ENCODE results near the gene RTEL1. TPM values are rescaled to one million over a fixed set of nuclear protein-coding genes. Genes with fewer than 3 reads are reported as not detected.
"Not testable (repeated sequence)": the region's sequence is repeated elsewhere in the genome, so short reads cannot be mapped to it uniquely, and the experiment has no call there.

Gene RTEL1
- total RNA-seq, 4 donors from 2014 or later, result 10.2 to 34.4 (median 21.6) TPM

GRCh38 chr20:63628246-63628975 is 29.7 kb upstream of the RTEL1 start:
- no peak for TF ChIP-seq CTCF (IDR thresholded peaks at IDR 0.05)
- ATAC-seq (ENCODE audit: low FRiP score) (peak; percentile 37), DNase-seq (ENCODE audit: low spot score) (no peak)

- not testable (repeated sequence) for DNase-seq (ENCODE audit: low spot score); ATAC-seq (ENCODE audit: low FRiP score)
Observed at GRCh38 chr20:63630956-63631355, 27.2 kb upstream of the RTEL1 start.

GRCh38 chr20:63631426-63631825 is 26.7 kb upstream of the RTEL1 start:
- DNase-seq (ENCODE audit: low spot score); ATAC-seq (ENCODE audit: low FRiP score): not testable (repeated sequence)

- ATAC-seq (ENCODE audit: low FRiP score) (no peak), DNase-seq (ENCODE audit: low spot score) (no peak)
- no peak for TF ChIP-seq CTCF (IDR thresholded peaks at IDR 0.05)
Observed at GRCh38 chr20:63633732-63634131, 24.4 kb upstream of the RTEL1 start.

GRCh38 chr20:63635431-63636141 is 22.5 kb upstream of the RTEL1 start:
- no peak for TF ChIP-seq CTCF (IDR thresholded peaks at IDR 0.05)
- ATAC-seq (ENCODE audit: low FRiP score) (no peak), DNase-seq (ENCODE audit: low spot score) (no peak)

GRCh38 chr20:63636752-63637628 is 21.1 kb upstream of the RTEL1 start:
- no peak for ATAC-seq (ENCODE audit: low FRiP score)
- DNase-seq (ENCODE audit: low spot score), result no peak
- no peak for TF ChIP-seq CTCF (IDR thresholded peaks at IDR 0.05)

GRCh38 chr20:63639093-63639975 is 18.8 kb upstream of the RTEL1 start:
- no peak for TF ChIP-seq CTCF (IDR thresholded peaks at IDR 0.05)
- no peak for ATAC-seq (ENCODE audit: low FRiP score)
- DNase-seq (ENCODE audit: low spot score), result no peak
